ENCODE results near the gene CCL28. TPM values are rescaled to one million over a fixed set of nuclear protein-coding genes. Genes with fewer than 3 reads are reported as not detected.
"Not testable (repeated sequence)": the region's sequence is repeated elsewhere in the genome, so short reads cannot be mapped to it uniquely, and the experiment has no call there.

The CCL28 gene
- total RNA-seq, 3 donors from 2014 or later, result 44.1 to 108 (median 91.1) TPM

- Histone ChIP-seq H3K9me3 (no peaks in the 10 kb centered on the region), H3K4me3 (no peak overlapping the region), H3K4me1 (ENCODE audit: low read depth) (peaks cover 6% of the 10 kb centered on the region), H3K36me3 (ENCODE audit: low read depth) (no peaks in the 10 kb centered on the region)
- ATAC-seq (peak; percentile 82), DNase-seq (peak; percentile 78 to 90 (median 79))
- TF ChIP-seq, protein P1, sequence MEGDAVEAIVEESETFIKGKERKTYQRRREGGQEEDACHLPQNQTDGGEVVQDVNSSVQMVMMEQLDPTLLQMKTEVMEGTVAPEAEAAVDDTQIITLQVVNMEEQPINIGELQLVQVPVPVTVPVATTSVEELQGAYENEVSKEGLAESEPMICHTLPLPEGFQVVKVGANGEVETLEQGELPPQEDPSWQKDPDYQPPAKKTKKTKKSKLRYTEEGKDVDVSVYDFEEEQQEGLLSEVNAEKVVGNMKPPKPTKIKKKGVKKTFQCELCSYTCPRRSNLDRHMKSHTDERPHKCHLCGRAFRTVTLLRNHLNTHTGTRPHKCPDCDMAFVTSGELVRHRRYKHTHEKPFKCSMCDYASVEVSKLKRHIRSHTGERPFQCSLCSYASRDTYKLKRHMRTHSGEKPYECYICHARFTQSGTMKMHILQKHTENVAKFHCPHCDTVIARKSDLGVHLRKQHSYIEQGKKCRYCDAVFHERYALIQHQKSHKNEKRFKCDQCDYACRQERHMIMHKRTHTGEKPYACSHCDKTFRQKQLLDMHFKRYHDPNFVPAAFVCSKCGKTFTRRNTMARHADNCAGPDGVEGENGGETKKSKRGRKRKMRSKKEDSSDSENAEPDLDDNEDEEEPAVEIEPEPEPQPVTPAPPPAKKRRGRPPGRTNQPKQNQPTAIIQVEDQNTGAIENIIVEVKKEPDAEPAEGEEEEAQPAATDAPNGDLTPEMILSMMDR (IDR thresholded peaks at IDR 0.05), result no peak
- intact Hi-C loops (cut with DNase I, micrococcal nuclease), result no loop called here
Observed at GRCh38 chr5:43409809-43410271, 2.4 kb downstream of the CCL28 start.

DNA sequence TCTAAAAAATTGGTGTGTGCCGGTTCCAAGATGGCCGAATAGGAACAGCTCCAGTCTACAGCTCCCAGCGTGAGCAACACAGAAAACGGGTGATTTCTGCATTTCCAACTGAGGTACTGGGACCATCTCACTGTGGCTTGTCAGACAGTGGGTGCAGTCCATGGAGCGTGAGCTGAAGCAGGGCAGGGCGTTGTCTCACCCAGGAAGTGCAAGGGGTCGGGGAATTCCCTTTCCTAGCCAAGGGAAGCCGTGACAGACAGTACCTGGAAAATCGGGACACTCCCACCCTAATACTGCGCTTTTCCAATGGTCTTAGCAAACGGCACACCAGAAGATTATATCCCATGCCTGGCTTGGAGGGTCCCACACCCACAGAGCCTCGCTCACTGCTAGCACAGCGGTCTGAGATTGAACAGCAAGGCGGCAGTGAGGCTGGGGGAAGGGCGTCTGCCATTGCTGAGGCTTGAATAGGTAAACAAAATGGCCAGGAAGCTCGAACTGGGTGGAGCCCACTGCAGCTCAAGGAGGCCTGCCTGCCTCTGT, 9.6 kb downstream of the CCL28 start:
- H3K36me3 ChIP-seq (ENCODE audit: low read depth); H3K4me3 ChIP-seq; DNase-seq; intact Hi-C loops (cut with DNase I, micrococcal nuclease); ATAC-seq; H3K9me3 ChIP-seq; H3K4me1 ChIP-seq (ENCODE audit: low read depth): not testable (repeated sequence)

- DNase-seq (no peak), ATAC-seq (peak; percentile 35)
- H3K4me3 ChIP-seq, result no peak overlapping the region
- intact Hi-C loops (cut with DNase I, micrococcal nuclease), result no loop called here
- TF ChIP-seq, protein P1 (IDR thresholded peaks at IDR 0.05), result no peak
- H3K36me3 ChIP-seq (ENCODE audit: low read depth), result no peaks in the 10 kb centered on the region
- H3K4me1 ChIP-seq (ENCODE audit: low read depth), result peaks cover 4% of the 10 kb centered on the region
- no peaks in the 10 kb centered on the region for H3K9me3 ChIP-seq
Observed at GRCh38 chr5:43401827-43402226, 10.4 kb downstream of the CCL28 start.

GRCh38 chr5:43400082-43400481, 12.1 kb downstream of the CCL28 start:
- H3K9me3 ChIP-seq, result no peaks in the 10 kb centered on the region
- DNase-seq (no peak), ATAC-seq (no peak)
- no peaks in the 10 kb centered on the region for H3K36me3 ChIP-seq (ENCODE audit: low read depth)
- no peak overlapping the region for H3K4me3 ChIP-seq
- TF ChIP-seq, protein P1 (IDR thresholded peaks at IDR 0.05), result no peak
- peaks cover 4% of the 10 kb centered on the region for H3K4me1 ChIP-seq (ENCODE audit: low read depth)
- intact Hi-C loops (cut with DNase I, micrococcal nuclease), result no loop called here

GRCh38 chr5:43396762-43397304, 15.4 kb downstream of the CCL28 start:
- DNase-seq (peak; percentile 68 to 76 (median 74)), ATAC-seq (peak; percentile 95)
- Histone ChIP-seq H3K36me3 (ENCODE audit: low read depth) (no peaks in the 10 kb centered on the region), H3K4me3 (no peak overlapping the region), H3K4me1 (ENCODE audit: low read depth) (peaks cover 4% of the 10 kb centered on the region), H3K9me3 (no peaks in the 10 kb centered on the region)
- TF ChIP-seq, protein P1 (IDR thresholded peaks at IDR 0.05), result no peak
- intact Hi-C loops (cut with DNase I, micrococcal nuclease), result loop anchor here in 1 of 2 donors (10.0 kb wide), 1 partner anchor 88 kb away; the partner anchor contains the start of gene TMEM267

DNA sequence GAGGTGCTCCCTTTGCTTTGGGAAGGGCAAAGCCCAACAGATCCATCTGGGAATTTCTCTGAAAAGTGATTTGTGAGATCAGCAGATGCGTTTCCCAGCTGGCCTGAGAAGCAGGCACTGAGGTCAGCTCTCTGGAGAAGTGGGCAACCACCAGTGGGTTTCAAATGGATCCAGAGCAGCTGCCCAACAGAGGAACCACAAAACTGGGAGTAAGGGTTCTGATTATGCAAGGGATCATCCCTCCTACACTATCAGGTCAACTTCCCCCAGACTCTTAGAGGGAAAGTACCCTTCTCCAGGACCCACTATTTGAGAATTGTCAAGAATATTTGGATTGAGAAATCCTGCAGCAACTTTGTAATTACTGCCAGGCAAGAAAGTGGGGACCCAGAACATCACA, 21.7 kb downstream of the CCL28 start:
- Histone ChIP-seq H3K4me1 (ENCODE audit: low read depth) (no peaks in the 10 kb centered on the region), H3K9me3 (no peaks in the 10 kb centered on the region), H3K36me3 (ENCODE audit: low read depth) (no peaks in the 10 kb centered on the region), H3K4me3 (no peak overlapping the region)
- intact Hi-C loops (cut with DNase I, micrococcal nuclease), result loop anchor here in 1 of 2 donors (10.0 kb wide), 1 partner anchor 94 kb away; the partner anchor contains the start of gene TMEM267
- TF ChIP-seq, protein P1 (IDR thresholded peaks at IDR 0.05), result no peak
- DNase-seq (no peak), ATAC-seq (no peak)
